K562 (cell line): Measurements from ENCODE around the gene ADNP2.

Experiments used
- POLR2A ChIP-seq: fragments of 450-650 bp; conservative IDR thresholded peaks from 2 replicates; pipeline ENCODE4 v1.6.1; 2016
- POLR2AphosphoS5 ChIP-seq: IDR thresholded peaks from 2 replicates; pipeline ENCODE4 v1.6.1; 2011; ENCODE audit warnings: mild to moderate bottlenecking, low read depth, low read length, moderate library complexity; ENCODE audit not compliant: control insufficient read depth, insufficient read depth
- SAFB2 ChIP-seq: fragments of 200-400 bp; formaldehyde crosslinking; IDR thresholded peaks from 2 replicates; pipeline ENCODE4 v1.6.1; 2018; ENCODE audit warnings: borderline replicate concordance, low read length, low read depth, moderate library complexity; ENCODE audit not compliant: severe bottlenecking
- STAG1 ChIP-seq: sonication (generic); formaldehyde crosslinking; IDR thresholded peaks from 2 replicates; pipeline ENCODE4 v1.5.0; 2020; ENCODE audit warnings: missing genetic modification reagents, borderline replicate concordance
- TF ChIP-seq, protein P1 (sequence below), 3 experiments: IDR thresholded peaks in 2 of 3; conservative IDR thresholded peaks in 1 of 3; 2 replicates each; pipeline ENCODE4 v1.5.1; 2011 to 2012; ENCODE audit warnings: low read length in 3 of 3, mild to moderate bottlenecking in 3 of 3, control low read depth in 2 of 3, improper control_type of control experiment in 1 of 3, inconsistent platforms in 1 of 3, low read depth in 1 of 3, mixed read lengths in 1 of 3, moderate library complexity in 1 of 3; ENCODE audit not compliant: insufficient read depth in 2 of 3
- TF ChIP-seq, protein P2 (sequence below): sonication (generic); formaldehyde crosslinking; IDR thresholded peaks from 2 replicates; pipeline ENCODE4 v1.8.0; 2023; ENCODE audit warnings: mild to moderate bottlenecking, missing genetic modification reagents

DNA sequence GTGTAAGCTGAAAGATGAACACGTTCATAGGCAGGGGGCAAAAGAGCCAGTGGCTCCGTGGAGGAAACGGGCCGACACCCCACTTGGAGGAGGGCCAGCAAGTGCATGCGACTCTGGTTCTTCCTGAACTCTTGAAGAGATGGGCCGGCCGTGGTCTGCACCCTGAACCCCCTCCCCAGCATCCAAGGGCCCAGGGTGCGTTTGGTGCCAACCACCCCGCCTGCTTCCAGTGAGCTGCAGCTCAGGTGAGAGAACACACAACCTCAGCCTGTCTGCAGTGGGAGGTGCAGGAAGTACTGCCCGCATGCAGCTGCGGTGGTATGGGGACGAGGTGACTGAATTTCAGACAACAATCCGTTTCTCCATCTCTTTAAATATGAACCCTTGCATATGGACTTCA is 58.9 kb downstream of the ADNP2 start:
- TF ChIP-seq POLR2AphosphoS5 (no peak), STAG1 (CRISPR knock-in tag) (no peak), POLR2A (no peak), SAFB2 (no peak)
- TF ChIP-seq, protein P1, sequence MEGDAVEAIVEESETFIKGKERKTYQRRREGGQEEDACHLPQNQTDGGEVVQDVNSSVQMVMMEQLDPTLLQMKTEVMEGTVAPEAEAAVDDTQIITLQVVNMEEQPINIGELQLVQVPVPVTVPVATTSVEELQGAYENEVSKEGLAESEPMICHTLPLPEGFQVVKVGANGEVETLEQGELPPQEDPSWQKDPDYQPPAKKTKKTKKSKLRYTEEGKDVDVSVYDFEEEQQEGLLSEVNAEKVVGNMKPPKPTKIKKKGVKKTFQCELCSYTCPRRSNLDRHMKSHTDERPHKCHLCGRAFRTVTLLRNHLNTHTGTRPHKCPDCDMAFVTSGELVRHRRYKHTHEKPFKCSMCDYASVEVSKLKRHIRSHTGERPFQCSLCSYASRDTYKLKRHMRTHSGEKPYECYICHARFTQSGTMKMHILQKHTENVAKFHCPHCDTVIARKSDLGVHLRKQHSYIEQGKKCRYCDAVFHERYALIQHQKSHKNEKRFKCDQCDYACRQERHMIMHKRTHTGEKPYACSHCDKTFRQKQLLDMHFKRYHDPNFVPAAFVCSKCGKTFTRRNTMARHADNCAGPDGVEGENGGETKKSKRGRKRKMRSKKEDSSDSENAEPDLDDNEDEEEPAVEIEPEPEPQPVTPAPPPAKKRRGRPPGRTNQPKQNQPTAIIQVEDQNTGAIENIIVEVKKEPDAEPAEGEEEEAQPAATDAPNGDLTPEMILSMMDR (IDR thresholded peaks at IDR 0.05 in 2 of 3, conservative IDR thresholded peaks at IDR 0.05 in 1 of 3; ENCODE audit: insufficient read depth in 2 of 3, low read depth in 1 of 3, low read length in 3 of 3), result no peak
- TF ChIP-seq, protein P2, sequence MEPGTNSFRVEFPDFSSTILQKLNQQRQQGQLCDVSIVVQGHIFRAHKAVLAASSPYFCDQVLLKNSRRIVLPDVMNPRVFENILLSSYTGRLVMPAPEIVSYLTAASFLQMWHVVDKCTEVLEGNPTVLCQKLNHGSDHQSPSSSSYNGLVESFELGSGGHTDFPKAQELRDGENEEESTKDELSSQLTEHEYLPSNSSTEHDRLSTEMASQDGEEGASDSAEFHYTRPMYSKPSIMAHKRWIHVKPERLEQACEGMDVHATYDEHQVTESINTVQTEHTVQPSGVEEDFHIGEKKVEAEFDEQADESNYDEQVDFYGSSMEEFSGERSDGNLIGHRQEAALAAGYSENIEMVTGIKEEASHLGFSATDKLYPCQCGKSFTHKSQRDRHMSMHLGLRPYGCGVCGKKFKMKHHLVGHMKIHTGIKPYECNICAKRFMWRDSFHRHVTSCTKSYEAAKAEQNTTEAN (CRISPR knock-in tag), result no peak
